ENCODE data around the gene CADM2.

- no peak for TF ChIP-seq CTCF (IDR thresholded peaks at IDR 0.05; ENCODE audit: low read depth, low read length, poor library complexity, severe bottlenecking)
- TF ChIP-seq EZH2phosphoT487 (IDR thresholded peaks at IDR 0.05; ENCODE audit: borderline replicate concordance, low read length), result no peak
These were observed 295.9 kb downstream of the CADM2 start for GRCh38 chr3:85254738-85255137.

Measured in DOHH2 (cell line).